Coronary artery (tissue), 2 donors: Measurements from ENCODE around the gene NKD1.

Experiments
- DNase-seq: peaks from one replicate; pipeline ENCODE4 v3.0.0-alpha.2; 2017; ENCODE audit warnings: low spot score
- H3K27ac ChIP-seq, 2 donors: fragments of 200-600 bp; sonication (generic); one replicate each; pipeline ENCODE4 v1.5.1; 2016 to 2019
- H3K4me3 ChIP-seq: fragments of 200-600 bp; sonication (generic); 2 replicates; pipeline ENCODE4 v1.5.1; 2016; ENCODE audit warnings: mild to moderate bottlenecking, moderate library complexity
- TF ChIP-seq, protein P1 (sequence below): fragments of 200-600 bp; sonication (generic); IDR thresholded peaks from one replicate; pipeline ENCODE4 v1.5.1; 2019; ENCODE audit warnings: antibody characterized with exemption

NKD1 gene

DNA sequence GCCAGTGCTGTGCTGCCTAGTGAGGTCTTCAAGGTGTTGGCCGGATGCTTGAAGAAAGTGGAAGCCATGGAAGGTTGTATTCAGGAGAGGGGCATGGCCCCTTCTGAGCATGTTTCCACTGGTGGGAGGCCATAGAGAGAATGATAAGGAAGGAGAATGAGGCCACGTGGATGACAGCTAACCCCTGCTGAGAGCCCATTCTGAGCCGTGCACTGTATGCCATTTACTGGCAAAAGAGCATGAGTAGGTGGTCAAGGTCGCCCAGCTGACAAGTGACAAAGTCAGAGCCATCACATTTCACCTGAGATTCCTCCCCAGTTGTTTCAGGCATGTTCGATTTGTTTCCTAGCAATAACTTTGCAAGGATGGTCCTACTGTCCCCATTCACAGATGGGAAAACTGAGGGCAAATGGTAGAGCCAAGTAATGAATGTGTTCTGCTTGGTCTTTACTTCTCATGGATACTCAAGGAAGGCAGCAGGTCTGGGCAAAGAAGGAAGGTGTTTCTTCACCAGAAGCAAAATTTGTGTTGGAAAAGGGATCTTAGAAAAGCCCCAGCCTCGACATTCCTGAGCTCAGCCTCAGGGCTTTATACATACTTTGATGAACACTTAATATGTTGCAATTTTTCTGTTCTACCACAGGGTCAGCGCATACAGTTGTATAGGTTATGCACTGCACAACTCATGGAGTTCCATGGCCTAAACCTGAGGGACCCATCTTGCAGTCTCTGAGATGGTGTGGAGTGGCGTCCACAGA lies 10.5 kb upstream of the NKD1 start:
- DNase-seq: peak; percentile 11
- TF ChIP-seq, protein P1, sequence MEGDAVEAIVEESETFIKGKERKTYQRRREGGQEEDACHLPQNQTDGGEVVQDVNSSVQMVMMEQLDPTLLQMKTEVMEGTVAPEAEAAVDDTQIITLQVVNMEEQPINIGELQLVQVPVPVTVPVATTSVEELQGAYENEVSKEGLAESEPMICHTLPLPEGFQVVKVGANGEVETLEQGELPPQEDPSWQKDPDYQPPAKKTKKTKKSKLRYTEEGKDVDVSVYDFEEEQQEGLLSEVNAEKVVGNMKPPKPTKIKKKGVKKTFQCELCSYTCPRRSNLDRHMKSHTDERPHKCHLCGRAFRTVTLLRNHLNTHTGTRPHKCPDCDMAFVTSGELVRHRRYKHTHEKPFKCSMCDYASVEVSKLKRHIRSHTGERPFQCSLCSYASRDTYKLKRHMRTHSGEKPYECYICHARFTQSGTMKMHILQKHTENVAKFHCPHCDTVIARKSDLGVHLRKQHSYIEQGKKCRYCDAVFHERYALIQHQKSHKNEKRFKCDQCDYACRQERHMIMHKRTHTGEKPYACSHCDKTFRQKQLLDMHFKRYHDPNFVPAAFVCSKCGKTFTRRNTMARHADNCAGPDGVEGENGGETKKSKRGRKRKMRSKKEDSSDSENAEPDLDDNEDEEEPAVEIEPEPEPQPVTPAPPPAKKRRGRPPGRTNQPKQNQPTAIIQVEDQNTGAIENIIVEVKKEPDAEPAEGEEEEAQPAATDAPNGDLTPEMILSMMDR: no peak
- Histone ChIP-seq H3K4me3 (no peak overlapping the region), H3K27ac (no peak overlapping the region)

DNA sequence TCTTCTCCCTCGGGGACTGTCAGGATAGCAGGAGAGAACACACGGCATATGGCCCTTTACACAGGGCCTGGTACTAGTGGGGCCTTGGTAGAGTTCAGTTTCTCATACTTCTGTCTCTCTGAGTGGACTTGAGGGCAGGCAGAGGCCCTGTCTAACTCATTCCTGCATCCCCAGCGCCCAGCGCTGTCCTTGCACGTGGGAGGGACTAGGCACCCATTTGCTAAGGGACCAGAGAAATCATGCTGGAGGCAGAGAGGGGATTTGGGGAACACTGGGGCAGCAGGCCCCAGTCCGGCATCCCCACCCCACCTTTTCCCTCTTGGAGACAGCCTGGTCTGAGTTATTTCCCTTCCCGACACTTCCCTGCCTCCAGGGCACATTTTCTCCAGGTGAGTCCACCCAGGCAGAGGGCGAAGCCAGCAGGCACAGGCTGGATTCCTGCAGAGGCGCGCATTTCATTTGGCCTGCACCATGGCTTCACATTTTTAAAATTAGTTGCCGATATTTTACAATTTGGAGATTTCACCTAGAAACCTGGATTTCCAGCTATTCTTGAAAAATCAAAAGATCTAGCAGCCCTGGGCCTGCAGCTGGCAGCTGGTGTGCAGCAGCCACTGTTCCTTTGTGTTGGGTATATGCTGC lies 9.7 kb upstream of the NKD1 start:
- no peak overlapping the region for H3K4me3 ChIP-seq
- TF ChIP-seq, protein P1: no peak
- DNase-seq: peak; percentile 49

DNA sequence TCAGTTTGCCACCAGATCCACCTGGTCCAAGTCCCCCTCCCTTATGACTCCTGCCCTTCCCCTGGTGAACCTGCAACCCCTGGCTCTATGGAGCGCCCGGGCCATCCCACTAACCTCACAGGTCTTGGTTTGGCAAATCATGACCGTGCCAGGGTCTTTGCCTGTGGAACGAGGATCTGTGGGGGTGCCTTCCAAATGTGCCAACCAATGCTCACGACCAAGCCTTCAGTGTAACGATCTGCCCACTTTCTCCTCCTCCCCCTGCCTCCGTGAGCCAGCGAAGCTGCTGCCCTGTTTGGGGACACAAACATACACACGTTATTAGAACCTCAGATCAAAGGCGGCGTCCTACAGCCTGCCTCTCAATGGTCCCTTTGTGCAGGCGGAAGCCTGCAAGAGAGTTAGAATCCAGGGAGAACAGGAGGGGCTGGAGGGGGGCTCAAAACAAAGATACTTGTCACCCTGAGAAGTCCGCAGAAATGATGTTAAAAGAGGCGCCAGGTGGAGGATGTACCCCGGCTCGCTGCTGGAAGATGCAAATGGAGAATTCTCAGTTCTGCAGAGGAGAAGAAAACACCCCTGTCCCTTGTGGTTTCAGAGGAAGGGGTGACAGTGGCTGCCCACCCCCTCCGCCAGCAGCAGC lies 9.0 kb upstream of the NKD1 start:
- peak; percentile 64 for DNase-seq
- H3K4me3 ChIP-seq: no peak overlapping the region
- H3K27ac ChIP-seq: no peak overlapping the region
- TF ChIP-seq, protein P1: no peak

More for the DNA sequence above, 9.7 kb upstream of the NKD1 start:
- no peak overlapping the region for H3K27ac ChIP-seq

DNA sequence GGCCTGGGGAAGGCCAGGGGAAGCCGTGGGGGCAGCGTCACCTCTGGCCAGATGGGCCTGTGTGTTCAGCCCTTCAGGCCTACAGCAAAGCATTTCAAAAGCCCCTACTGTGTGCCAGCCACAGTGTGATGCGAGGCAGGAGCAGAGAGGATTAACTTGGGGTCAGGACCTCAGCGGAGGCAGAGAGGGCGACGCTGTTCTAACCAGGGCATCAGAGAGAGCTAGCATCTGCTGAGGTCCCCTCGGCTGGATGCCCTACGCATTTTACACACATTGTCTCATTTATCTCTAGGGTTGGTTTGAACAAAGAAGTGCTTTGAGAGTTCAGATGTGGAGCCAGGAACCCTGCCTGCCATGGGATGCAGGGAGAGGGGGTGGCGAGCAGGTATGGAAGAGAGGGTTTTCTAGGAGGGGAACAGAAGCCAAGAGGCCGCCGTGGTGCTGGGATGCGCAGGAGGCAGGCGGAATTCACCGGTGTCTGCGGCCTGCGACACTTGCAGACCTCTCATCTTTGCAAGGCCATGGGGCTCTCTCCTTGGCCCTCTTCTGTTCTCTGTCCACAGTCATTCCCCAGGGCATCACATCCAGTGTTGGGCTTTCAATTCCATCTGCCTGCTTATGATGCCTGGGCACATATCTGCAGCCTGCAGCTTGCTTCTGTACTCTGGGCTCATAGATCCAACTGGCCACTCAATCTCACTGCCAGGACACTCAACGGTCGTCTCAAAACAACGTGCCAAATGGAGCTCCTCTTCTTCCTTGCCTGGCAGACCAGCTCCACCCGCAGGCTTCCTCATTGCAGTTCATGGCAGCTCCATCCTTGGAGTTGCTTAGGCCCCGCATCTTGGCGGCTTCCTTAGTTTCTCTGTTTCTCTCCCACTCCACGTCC lies 8.1 kb upstream of the NKD1 start:
- no peak for DNase-seq
- TF ChIP-seq, protein P1: no peak
- Histone ChIP-seq H3K4me3 (no peak overlapping the region), H3K27ac (no peak overlapping the region)

DNA sequence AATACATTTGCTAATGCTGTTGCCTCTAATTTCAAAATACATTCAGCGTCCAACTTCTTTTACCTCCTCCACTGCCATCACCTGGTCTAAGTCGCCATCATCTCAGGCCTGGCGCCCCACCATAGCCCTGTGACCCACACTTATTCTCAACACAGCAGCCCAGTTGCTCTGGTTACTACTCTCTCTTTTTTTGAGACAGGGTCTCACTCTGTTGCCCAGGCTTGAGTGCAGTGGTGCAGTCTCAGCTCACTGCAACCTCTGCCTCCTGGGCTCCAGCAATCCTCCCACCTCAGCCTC lies 7.5 kb upstream of the NKD1 start:
- DNase-seq: no peak
- H3K4me3 ChIP-seq: no peak overlapping the region
- H3K27ac ChIP-seq: no peak overlapping the region
- TF ChIP-seq, protein P1: no peak

DNA sequence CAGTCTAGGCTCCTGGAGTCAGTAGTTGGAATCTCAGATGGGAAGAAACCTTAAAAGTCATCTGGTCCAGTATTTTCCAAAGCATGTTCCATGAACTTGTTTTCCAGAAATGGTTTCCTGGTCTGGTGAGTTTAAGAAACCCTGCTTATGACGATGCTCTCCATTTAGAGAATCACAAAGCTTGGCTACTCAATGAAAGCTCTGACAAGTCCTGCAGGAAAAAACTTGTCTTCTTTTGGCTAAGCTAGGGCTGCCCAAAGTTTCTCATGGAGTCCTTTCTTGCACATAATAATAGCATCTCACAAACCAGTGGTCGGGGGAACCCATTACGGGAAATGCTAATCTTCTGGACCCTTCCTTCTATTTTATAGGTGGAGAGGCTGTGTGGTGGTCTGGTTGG lies 5.5 kb upstream of the NKD1 start:
- no peak overlapping the region for H3K4me3 ChIP-seq
- TF ChIP-seq, protein P1: no peak
- no peak overlapping the region for H3K27ac ChIP-seq
- no peak for DNase-seq
